Sigmoid colon (tissue), 4 donors: Measurements from ENCODE around the gene MYRIP.

Experiments
- CTCF ChIP-seq, 4 experiments: fragments of 450-650 bp in 3 of 4; fragments of 200-600 bp in 1 of 4; IDR thresholded peaks; one replicate each; pipeline ENCODE4 v1.5.1; 2016 to 2019; ENCODE audit warnings: antibody characterized with exemption in 4 of 4, mild to moderate bottlenecking in 3 of 4, moderate library complexity in 2 of 4
- EP300 ChIP-seq, 4 donors: sonication (generic); formaldehyde crosslinking; IDR thresholded peaks; one replicate each; pipeline ENCODE4 v1.6.1; 2017; ENCODE audit warnings: antibody characterized with exemption in 4 of 4
- POLR2A ChIP-seq, 2 donors: fragments of 450-650 bp; IDR thresholded peaks; one replicate each; pipeline ENCODE4 v1.6.1; 2016; ENCODE audit warnings: antibody characterized with exemption in 2 of 2, mild to moderate bottlenecking in 2 of 2, moderate library complexity in 2 of 2
- POLR2AphosphoS5 ChIP-seq, 4 donors: sonication (generic); formaldehyde crosslinking; IDR thresholded peaks; one replicate each; pipeline ENCODE4 v1.6.1; 2017; ENCODE audit warnings: antibody characterized with exemption in 4 of 4

- TF ChIP-seq CTCF (IDR thresholded peaks at IDR 0.05) (no peak), POLR2AphosphoS5 (IDR thresholded peaks at IDR 0.05) (no peak), POLR2A (IDR thresholded peaks at IDR 0.05) (no peak), EP300 (IDR thresholded peaks at IDR 0.05) (no peak)
Measured at GRCh38 chr3:40254891-40255290, 445.5 kb downstream of the MYRIP start.
